HEK293 (cell line): ENCODE results near the gene RSPRY1.

Experiments used
- CTCF ChIA-PET: fragments of 350-600 bp; formaldehyde crosslinking; extraction: SDS; loops from one replicate; lab custom pipeline; 2021; ENCODE audit warnings: antibody characterized with exemption; lab: Yijun Ruan, JAX
- POLR2A ChIA-PET: fragments of 300-600 bp; formaldehyde crosslinking; extraction: SDS; loops from one replicate; lab custom pipeline; 2020; ENCODE audit warnings: antibody characterized with exemption, inconsistent platforms; lab: Yijun Ruan, JAX
- H3K27ac ChIP-seq: fragments of 200-500 bp; sonication (Bioruptor generic); 2 replicates; pipeline ENCODE4 v1.5.1; 2014; ENCODE audit warnings: low read depth, low read length, control low read depth, inconsistent platforms; ENCODE audit errors: extremely low read depth
- H3K36me3 ChIP-seq, 2 experiments: fragments of 200-500 bp in 1 of 2; sonication (Bioruptor generic) in 1 of 2; 1 replicate in 1 of 2; 2 replicates in 1 of 2; pipeline ENCODE4 v1.5.1; 2014 to 2017; ENCODE audit warnings: inconsistent platforms in 2 of 2, low read length in 2 of 2; ENCODE audit not compliant: control insufficient read depth in 2 of 2, insufficient read depth in 1 of 2
- H3K4me1 ChIP-seq: fragments of 200-500 bp; sonication (Bioruptor generic); 2 replicates; pipeline ENCODE4 v1.5.1; 2014; ENCODE audit warnings: mild to moderate bottlenecking, low read length, inconsistent platforms; ENCODE audit not compliant: control insufficient read depth, insufficient read depth
- H3K4me3 ChIP-seq: 2 replicates; pipeline ENCODE4 v1.5.1; 2011; ENCODE audit warnings: low read depth, mild to moderate bottlenecking, control low read depth, low read length, moderate library complexity
- H3K9me3 ChIP-seq: fragments of 200-500 bp; sonication (Bioruptor generic); 2 replicates; pipeline ENCODE4 v1.5.1; 2014; ENCODE audit warnings: low read depth, low read length, inconsistent platforms; ENCODE audit not compliant: control insufficient read depth, insufficient read depth
- GLIS1 ChIP-seq: fragments of 450-650 bp; formaldehyde crosslinking; IDR thresholded peaks from 2 replicates; pipeline ENCODE4 v1.5.1; 2016; ENCODE audit warnings: missing biosample characterization, missing genetic modification characterization
- KLF16 ChIP-seq: fragments of 450-650 bp; formaldehyde crosslinking; IDR thresholded peaks from 2 replicates; pipeline ENCODE4 v1.5.1; 2017; ENCODE audit warnings: missing biosample characterization, missing genetic modification characterization
- MZF1 ChIP-seq: fragments of 450-650 bp; formaldehyde crosslinking; IDR thresholded peaks from 2 replicates; pipeline ENCODE4 v1.5.1; 2017; ENCODE audit warnings: missing biosample characterization, missing genetic modification characterization, borderline replicate concordance
- SCRT1 ChIP-seq: fragments of 450-650 bp; formaldehyde crosslinking; IDR thresholded peaks from 2 replicates; pipeline ENCODE4 v1.5.1; 2016; ENCODE audit warnings: missing biosample characterization, missing genetic modification characterization, borderline replicate concordance
- TCF7L2 ChIP-seq: IDR thresholded peaks from 2 replicates; pipeline ENCODE4 v1.6.1; 2011; ENCODE audit warnings: low read depth, mild to moderate bottlenecking, inconsistent platforms, low read length, moderate library complexity, borderline replicate concordance
- TRIM28 ChIP-seq: IDR thresholded peaks from 2 replicates; pipeline ENCODE4 v1.6.1; 2011; ENCODE audit warnings: low read length, control low read depth, borderline replicate concordance
- YY1 ChIP-seq: fragments of 450-650 bp; formaldehyde crosslinking; IDR thresholded peaks from 2 replicates; pipeline ENCODE4 v1.5.1; 2018; ENCODE audit warnings: missing biosample characterization, missing genetic modification characterization
- ZBTB1 ChIP-seq: fragments of 450-650 bp; formaldehyde crosslinking; IDR thresholded peaks from 2 replicates; pipeline ENCODE4 v1.5.1; 2016; ENCODE audit warnings: missing biosample characterization, missing genetic modification characterization
- ZBTB7A ChIP-seq: fragments of 450-650 bp; formaldehyde crosslinking; IDR thresholded peaks from 2 replicates; pipeline ENCODE4 v1.5.1; 2016; ENCODE audit warnings: low read depth, missing biosample characterization, missing genetic modification characterization
- ZEB2 ChIP-seq: fragments of 450-650 bp; formaldehyde crosslinking; IDR thresholded peaks from 2 replicates; pipeline ENCODE4 v1.5.1; 2016; ENCODE audit warnings: missing biosample characterization, missing genetic modification characterization
- ZFP37 ChIP-seq: fragments of 450-650 bp; formaldehyde crosslinking; IDR thresholded peaks from 2 replicates; pipeline ENCODE4 v1.5.1; 2016; ENCODE audit warnings: missing biosample characterization, missing genetic modification characterization
- ZFP41 ChIP-seq: fragments of 450-650 bp; formaldehyde crosslinking; IDR thresholded peaks from 2 replicates; pipeline ENCODE4 v1.5.1; 2016; ENCODE audit warnings: missing biosample characterization, missing genetic modification characterization, borderline replicate concordance
- ZNF112 ChIP-seq: fragments of 450-650 bp; formaldehyde crosslinking; IDR thresholded peaks from 2 replicates; pipeline ENCODE4 v1.5.0; 2017; ENCODE audit warnings: missing biosample characterization, missing genetic modification characterization
- ZNF114 ChIP-seq: fragments of 450-650 bp; formaldehyde crosslinking; IDR thresholded peaks from 2 replicates; pipeline ENCODE4 v1.5.0; 2017; ENCODE audit warnings: missing biosample characterization, missing genetic modification characterization
- ZNF175 ChIP-seq: fragments of 450-650 bp; formaldehyde crosslinking; IDR thresholded peaks from 2 replicates; pipeline ENCODE4 v1.5.1; 2016; ENCODE audit warnings: missing biosample characterization, missing genetic modification characterization
- ZNF341 ChIP-seq: fragments of 450-650 bp; formaldehyde crosslinking; IDR thresholded peaks from 2 replicates; pipeline ENCODE4; 2016; ENCODE audit warnings: low read depth, missing biosample characterization, missing genetic modification characterization
- ZNF548 ChIP-seq: fragments of 450-650 bp; formaldehyde crosslinking; IDR thresholded peaks from 2 replicates; pipeline ENCODE4 v1.5.1; 2016; ENCODE audit warnings: missing biosample characterization, missing genetic modification characterization
- ZNF596 ChIP-seq: fragments of 450-650 bp; IDR thresholded peaks from 2 replicates; pipeline ENCODE4 v1.5.0; 2018; ENCODE audit warnings: missing biosample characterization, mild to moderate bottlenecking, missing genetic modification characterization, moderate library complexity
- ZNF664 ChIP-seq: fragments of 450-650 bp; formaldehyde crosslinking; IDR thresholded peaks from 2 replicates; pipeline ENCODE4 v1.5.1; 2016; ENCODE audit warnings: missing biosample characterization, missing genetic modification characterization
- ZNF670 ChIP-seq: fragments of 450-650 bp; formaldehyde crosslinking; IDR thresholded peaks from 2 replicates; pipeline ENCODE4 v1.5.1; 2016; ENCODE audit warnings: missing biosample characterization, missing genetic modification characterization, low read depth
- ZNF785 ChIP-seq: fragments of 450-650 bp; formaldehyde crosslinking; IDR thresholded peaks from 2 replicates; pipeline ENCODE4 v1.5.1; 2016; ENCODE audit warnings: missing biosample characterization, missing genetic modification characterization
- TF ChIP-seq, protein P1 (sequence below): fragments of 450-650 bp; formaldehyde crosslinking; IDR thresholded peaks from 2 replicates; pipeline ENCODE4 v1.5.1; 2016; ENCODE audit warnings: missing biosample characterization, missing genetic modification characterization
- TF ChIP-seq, protein P2 (sequence below): fragments of 450-650 bp; formaldehyde crosslinking; IDR thresholded peaks from 2 replicates; pipeline ENCODE4 v1.5.1; 2017; ENCODE audit warnings: missing biosample characterization, missing genetic modification characterization
- TF ChIP-seq, protein P3 (sequence below): fragments of 450-650 bp; formaldehyde crosslinking; IDR thresholded peaks from 2 replicates; pipeline ENCODE4 v1.5.1; 2016; ENCODE audit warnings: missing biosample characterization, missing genetic modification characterization
- TF ChIP-seq, protein P4 (sequence below): fragments of 450-650 bp; formaldehyde crosslinking; IDR thresholded peaks from 2 replicates; pipeline ENCODE4 v1.5.1; 2016; ENCODE audit warnings: missing biosample characterization, missing genetic modification characterization

Gene RSPRY1

DNA sequence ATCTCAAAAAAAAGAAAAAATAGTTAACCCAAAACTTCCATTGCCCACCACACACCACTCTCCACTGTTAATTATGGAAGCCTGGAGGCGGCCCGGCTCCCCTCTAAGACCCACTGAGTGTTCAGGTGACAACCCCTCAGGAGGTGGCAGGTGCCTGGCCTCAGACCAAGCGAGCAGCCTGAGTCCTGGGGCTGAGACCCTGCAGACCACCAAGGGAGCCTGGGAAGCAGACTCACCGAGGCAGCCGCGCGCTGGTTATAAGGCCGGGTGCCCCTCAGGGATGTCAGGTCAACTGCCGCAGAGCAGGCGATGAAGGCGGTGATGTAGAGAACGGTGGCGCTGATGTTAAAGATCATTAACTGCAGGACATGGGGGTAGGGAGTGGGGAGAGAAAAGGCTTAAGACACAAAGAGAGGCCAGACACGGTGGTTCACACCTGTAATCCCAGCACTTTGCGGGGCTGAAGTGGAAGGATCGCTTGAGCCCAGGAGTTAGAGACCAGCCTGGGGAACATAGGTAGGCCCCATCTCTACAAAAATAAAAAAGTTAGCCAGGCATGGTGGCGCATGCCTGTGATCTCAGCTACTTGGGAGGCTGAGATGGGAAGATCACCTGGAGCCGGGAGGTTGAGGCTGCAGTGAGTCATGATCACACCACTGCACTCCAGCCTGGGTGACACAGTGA is 72.2 kb downstream of the RSPRY1 start:
- Histone ChIP-seq H3K9me3 (no peaks in the 10 kb centered on the region), H3K27ac (no peak overlapping the region), H3K36me3 (peaks cover 0 to 23% of the 10 kb centered on the region in 2 experiments; a peak in 2 of 3 replicates), H3K4me1 (no peaks in the 10 kb centered on the region)
- ChIA-PET POLR2A (interaction anchor here (0.6 kb wide), 1 partner anchor 36 kb away, joined by 5 read pairs; no protein-coding TSS in a partner anchor), CTCF (no interaction called here)
- no peak for TF ChIP-seq ZNF785 (tag by site-specific recombination)
- TF ChIP-seq, all 188 proteins: peak for 0
- H3K4me3 ChIP-seq: no peak overlapping the region

DNA sequence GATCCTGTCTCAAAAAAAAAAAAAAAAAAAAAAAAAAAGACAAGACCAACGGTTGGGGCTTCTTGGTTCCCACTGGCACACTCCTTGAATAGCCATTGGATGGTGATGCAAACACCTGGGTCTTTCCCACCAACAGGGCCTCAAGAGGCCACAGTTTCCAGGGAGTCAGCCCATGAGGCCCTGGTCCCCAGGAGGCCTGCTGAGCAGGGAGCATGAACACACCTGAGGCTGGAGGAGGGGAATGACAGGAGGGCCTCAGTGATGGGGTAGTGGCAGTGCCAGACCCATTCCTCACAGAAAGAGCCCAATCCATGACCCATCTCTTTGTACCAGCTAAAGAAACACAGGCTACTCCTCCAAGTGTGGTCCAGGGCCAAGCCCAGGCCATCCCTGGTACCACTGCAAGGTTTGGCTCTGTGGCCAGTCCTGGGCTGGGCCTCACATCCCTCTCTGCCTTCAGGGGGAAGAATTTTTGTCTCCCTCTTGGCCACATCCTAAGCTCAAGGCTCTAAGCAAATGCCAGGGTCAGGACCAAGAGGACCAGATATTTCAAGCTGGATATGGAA is 72.9 kb downstream of the RSPRY1 start:
- CTCF ChIA-PET: no interaction called here
- peak; percentile 67 for TF ChIP-seq GLIS1 (tag by site-specific recombination)
- TF ChIP-seq ZEB2 (tag by site-specific recombination): no peak
- no peak for TF ChIP-seq ZNF548 (tag by site-specific recombination)
- TF ChIP-seq ZFP37 (tag by site-specific recombination): no peak
- no peak for TF ChIP-seq ZNF341 (tag by site-specific recombination)
- no peak for TF ChIP-seq ZNF596 (tag by site-specific recombination)
- TF ChIP-seq, protein P1, sequence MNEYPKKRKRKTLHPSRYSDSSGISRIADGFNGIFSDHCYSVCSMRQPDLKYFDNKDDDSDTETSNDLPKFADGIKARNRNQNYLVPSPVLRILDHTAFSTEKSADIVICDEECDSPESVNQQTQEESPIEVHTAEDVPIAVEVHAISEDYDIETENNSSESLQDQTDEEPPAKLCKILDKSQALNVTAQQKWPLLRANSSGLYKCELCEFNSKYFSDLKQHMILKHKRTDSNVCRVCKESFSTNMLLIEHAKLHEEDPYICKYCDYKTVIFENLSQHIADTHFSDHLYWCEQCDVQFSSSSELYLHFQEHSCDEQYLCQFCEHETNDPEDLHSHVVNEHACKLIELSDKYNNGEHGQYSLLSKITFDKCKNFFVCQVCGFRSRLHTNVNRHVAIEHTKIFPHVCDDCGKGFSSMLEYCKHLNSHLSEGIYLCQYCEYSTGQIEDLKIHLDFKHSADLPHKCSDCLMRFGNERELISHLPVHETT: no peak
- TF ChIP-seq, protein P2, sequence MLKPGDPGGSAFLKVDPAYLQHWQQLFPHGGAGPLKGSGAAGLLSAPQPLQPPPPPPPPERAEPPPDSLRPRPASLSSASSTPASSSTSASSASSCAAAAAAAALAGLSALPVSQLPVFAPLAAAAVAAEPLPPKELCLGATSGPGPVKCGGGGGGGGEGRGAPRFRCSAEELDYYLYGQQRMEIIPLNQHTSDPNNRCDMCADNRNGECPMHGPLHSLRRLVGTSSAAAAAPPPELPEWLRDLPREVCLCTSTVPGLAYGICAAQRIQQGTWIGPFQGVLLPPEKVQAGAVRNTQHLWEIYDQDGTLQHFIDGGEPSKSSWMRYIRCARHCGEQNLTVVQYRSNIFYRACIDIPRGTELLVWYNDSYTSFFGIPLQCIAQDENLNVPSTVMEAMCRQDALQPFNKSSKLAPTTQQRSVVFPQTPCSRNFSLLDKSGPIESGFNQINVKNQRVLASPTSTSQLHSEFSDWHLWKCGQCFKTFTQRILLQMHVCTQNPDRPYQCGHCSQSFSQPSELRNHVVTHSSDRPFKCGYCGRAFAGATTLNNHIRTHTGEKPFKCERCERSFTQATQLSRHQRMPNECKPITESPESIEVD (tag by site-specific recombination): no peak
- no peak for TF ChIP-seq ZNF112
- TF ChIP-seq, all 188 proteins: peak for 1
- Histone ChIP-seq H3K36me3 (peaks cover 0 to 18% of the 10 kb centered on the region in 2 experiments; a peak in 2 of 3 replicates), H3K4me1 (no peaks in the 10 kb centered on the region), H3K27ac (no peak overlapping the region), H3K4me3 (no peak overlapping the region), H3K9me3 (no peaks in the 10 kb centered on the region)
- POLR2A ChIA-PET: interaction anchor here (0.6 to 0.9 kb wide), 2 partner anchors 10 to 36 kb away, joined by 3 to 5 read pairs; no protein-coding TSS in a partner anchor

DNA sequence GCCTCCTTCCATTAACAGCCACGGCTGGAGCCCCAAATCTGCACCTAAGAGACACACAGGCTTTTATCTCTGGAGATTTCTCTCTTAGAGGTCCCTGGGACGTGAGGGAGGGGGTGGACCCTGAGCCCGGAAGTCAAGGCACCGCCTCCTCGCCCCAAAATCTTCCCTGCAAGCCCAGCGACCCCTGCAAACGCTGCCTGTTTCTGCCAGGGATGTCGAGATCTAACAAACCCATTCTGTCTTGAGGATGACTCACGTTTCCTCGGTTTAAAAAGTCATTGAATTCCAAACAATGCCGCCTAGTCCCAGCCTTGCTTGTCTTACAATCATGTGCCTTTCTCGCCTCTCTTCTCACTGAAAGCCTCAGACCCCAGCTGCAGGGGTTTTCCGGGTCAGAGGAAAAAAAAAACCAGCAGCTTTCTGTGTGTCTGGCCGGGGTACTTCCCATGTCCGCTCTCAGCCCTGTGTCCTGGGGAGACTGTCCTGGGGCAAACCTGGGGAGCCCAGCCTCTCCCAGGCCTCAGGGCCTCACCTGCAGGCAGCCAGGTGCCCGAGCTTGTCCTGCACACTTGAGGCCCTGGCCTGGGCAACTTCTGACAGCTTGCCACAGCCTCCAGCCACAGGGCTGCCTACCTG is 74.3 kb downstream of the RSPRY1 start:
- ChIA-PET CTCF (no interaction called here), POLR2A (interaction anchor here (0.6 kb wide), 1 partner anchor 15 kb away, joined by 4 read pairs; no protein-coding TSS in a partner anchor)
- Histone ChIP-seq H3K4me3 (no peak overlapping the region), H3K4me1 (no peaks in the 10 kb centered on the region), H3K27ac (no peak overlapping the region), H3K9me3 (no peaks in the 10 kb centered on the region), H3K36me3 (peaks cover 0 to 12% of the 10 kb centered on the region in 2 experiments; a peak in 1 of 3 replicates)
- TF ChIP-seq TCF7L2: no peak
- TF ChIP-seq ZNF175 (tag by site-specific recombination): no peak
- TF ChIP-seq KLF16: no peak
- no peak for TF ChIP-seq MZF1 (tag by site-specific recombination)
- no peak for TF ChIP-seq ZFP41
- no peak for TF ChIP-seq ZNF664 (tag by site-specific recombination)
- TF ChIP-seq YY1 (tag by site-specific recombination): no peak
- no peak for TF ChIP-seq ZBTB7A (tag by site-specific recombination)
- no peak for TF ChIP-seq ZNF670 (tag by site-specific recombination)
- TF ChIP-seq, protein P3, sequence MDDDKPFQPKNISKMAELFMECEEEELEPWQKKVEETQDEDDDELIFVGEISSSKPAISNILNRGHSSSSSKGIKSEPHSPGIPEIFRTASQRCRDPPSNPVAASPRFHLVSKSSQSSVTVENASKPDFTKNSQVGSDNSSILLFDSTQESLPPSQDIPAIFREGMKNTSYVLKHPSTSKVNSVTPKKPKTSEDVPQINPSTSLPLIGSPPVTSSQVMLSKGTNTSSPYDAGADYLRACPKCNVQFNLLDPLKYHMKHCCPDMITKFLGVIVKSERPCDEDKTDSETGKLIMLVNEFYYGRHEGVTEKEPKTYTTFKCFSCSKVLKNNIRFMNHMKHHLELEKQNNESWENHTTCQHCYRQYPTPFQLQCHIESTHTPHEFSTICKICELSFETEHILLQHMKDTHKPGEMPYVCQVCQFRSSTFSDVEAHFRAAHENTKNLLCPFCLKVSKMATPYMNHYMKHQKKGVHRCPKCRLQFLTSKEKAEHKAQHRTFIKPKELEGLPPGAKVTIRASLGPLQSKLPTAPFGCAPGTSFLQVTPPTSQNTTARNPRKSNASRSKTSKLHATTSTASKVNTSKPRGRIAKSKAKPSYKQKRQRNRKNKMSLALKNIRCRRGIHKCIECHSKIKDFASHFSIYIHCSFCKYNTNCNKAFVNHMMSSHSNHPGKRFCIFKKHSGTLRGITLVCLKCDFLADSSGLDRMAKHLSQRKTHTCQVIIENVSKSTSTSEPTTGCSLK (tag by site-specific recombination): no peak
- TF ChIP-seq ZNF114 (tag by site-specific recombination): no peak
- no peak for TF ChIP-seq ZBTB1
- TF ChIP-seq TRIM28: no peak
- TF ChIP-seq, protein P4, sequence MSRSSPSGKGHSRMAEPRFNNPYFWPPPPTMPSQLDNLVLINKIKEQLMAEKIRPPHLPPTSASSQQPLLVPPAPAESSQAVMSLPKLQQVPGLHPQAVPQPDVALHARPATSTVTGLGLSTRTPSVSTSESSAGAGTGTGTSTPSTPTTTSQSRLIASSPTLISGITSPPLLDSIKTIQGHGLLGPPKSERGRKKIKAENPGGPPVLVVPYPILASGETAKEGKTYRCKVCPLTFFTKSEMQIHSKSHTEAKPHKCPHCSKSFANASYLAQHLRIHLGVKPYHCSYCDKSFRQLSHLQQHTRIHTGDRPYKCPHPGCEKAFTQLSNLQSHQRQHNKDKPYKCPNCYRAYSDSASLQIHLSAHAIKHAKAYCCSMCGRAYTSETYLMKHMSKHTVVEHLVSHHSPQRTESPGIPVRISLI: no peak
- no peak for TF ChIP-seq SCRT1
